NOMO-1 treated with dmso at 0.1 percent for 144 hours (cell line): ENCODE measurements around the gene PANX2.

ENCODE experiments used
- DNase-seq: peaks from one replicate; lab custom pipeline; 2025; ENCODE audit not compliant: unreplicated experiment; lab: John Stamatoyannopoulos, UW

PANX2 gene

GRCh38 chr22:50210378-50211139 lies 40.0 kb downstream of the PANX2 start:
- DNase-seq = no peak

- no peak for DNase-seq
Observed at GRCh38 chr22:50211147-50211546, 40.6 kb downstream of the PANX2 start.

- no peak for DNase-seq
Observed at GRCh38 chr22:50213263-50213662, 42.7 kb downstream of the PANX2 start.

GRCh38 chr22:50215297-50216054 lies 44.9 kb downstream of the PANX2 start:
- no peak for DNase-seq

GRCh38 chr22:50216055-50216683 lies 45.6 kb downstream of the PANX2 start:
- no peak for DNase-seq

GRCh38 chr22:50216684-50217520 lies 46.4 kb downstream of the PANX2 start:
- DNase-seq = no peak

GRCh38 chr22:50217543-50218152 lies 47.1 kb downstream of the PANX2 start:
- DNase-seq = no peak

GRCh38 chr22:50218153-50218995 lies 47.8 kb downstream of the PANX2 start:
- DNase-seq = no peak

- DNase-seq = no peak
Observed at GRCh38 chr22:50218996-50219727, 48.6 kb downstream of the PANX2 start.

- DNase-seq = no peak
Observed at GRCh38 chr22:50219800-50220602, 49.5 kb downstream of the PANX2 start.

- no peak for DNase-seq
Observed at GRCh38 chr22:50220603-50221409, 50.3 kb downstream of the PANX2 start.

- no peak for DNase-seq
Observed at GRCh38 chr22:50221410-50222300, 51.1 kb downstream of the PANX2 start.

GRCh38 chr22:50222508-50222907 lies 52.0 kb downstream of the PANX2 start:
- no peak for DNase-seq

GRCh38 chr22:50224071-50224470 lies 53.5 kb downstream of the PANX2 start:
- no peak for DNase-seq

- DNase-seq = no peak
Observed at GRCh38 chr22:50225200-50225969, 54.9 kb downstream of the PANX2 start.
